Prostate gland (tissue), 2 donors: ENCODE results near the gene ITIH2.

Source experiments
- CTCF ChIP-seq, 4 experiments: fragments of 200-600 bp in 2 of 4; fragments of 450-650 bp in 2 of 4; sonication (generic) in 2 of 4; IDR thresholded peaks; 1 replicate in 3 of 4; 2 replicates in 1 of 4; pipeline ENCODE4 v1.5.1; 2016 to 2019; ENCODE audit warnings: antibody characterized with exemption in 4 of 4, mild to moderate bottlenecking in 2 of 4, moderate library complexity in 2 of 4
- POLR2A ChIP-seq: fragments of 450-650 bp; IDR thresholded peaks from one replicate; pipeline ENCODE4 v1.6.1; 2016; ENCODE audit warnings: antibody characterized with exemption, mild to moderate bottlenecking
- POLR2AphosphoS5 ChIP-seq: sonication (generic); formaldehyde crosslinking; IDR thresholded peaks from one replicate; pipeline ENCODE4 v1.6.1; 2017; ENCODE audit warnings: antibody characterized with exemption

- TF ChIP-seq CTCF (IDR thresholded peaks at IDR 0.05), result no peak
- no peak for TF ChIP-seq POLR2A
- TF ChIP-seq POLR2AphosphoS5, result no peak
These were observed 2.2 kb downstream of the ITIH2 start for GRCh38 chr10:7705341-7705740.
